ENCODE measurements around the gene CTXN3.
"Not testable (repeated sequence)": the region's sequence is repeated elsewhere in the genome, so short reads cannot be mapped to it uniquely, and the experiment has no call there.

The CTXN3 gene

DNA sequence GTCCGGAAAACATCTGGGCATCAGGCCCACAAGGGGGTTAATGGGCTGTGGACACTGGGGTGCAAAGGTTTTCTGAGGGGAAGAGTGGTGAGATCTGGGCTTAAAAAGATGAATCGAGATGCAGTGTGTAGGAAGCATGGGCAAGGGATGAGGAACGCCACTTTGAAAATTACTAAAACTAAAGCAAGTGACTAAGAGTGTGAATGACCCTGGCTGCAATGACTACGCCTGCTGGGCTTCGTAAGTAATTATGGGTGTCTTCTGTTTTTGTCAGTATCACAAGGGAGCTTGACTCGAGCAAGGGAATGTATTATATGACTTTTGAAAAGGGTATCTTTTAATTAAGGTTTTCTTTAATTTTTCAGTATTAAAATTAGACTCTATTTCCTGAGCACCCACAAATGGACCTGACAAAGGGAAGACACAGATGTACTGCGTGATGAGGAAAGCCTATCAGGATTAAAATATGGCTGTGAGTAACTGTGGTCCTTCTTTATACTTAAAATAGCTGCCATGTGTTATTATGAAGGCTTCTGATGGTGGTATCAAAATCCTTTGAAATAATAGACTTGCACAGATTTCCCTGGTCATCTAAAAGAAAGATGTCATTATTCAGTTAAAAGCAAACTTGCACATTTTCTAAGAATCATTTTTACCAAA is 4.2 kb downstream of the CTXN3 start:
- no peak for FAIRE-seq

DNA sequence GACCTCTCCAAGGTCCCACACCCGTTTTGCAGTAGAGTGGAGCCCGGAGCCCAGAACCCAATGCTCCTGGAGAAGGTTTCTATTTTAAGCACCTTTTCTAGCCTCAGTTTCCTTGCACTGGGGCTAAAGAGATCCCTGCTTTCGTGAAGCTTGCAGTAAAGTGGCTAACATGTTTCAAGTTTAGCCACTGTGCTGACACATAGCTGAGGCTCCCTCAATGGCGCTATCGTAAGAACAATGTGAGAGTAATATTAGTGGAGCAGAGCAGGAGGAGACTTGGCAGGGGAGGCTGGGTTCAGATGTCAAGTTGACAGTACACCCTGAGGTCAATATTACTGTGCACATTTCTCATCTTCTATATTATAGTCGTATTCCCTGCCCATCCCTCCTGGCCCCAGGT is 7.9 kb downstream of the CTXN3 start:
- no peak for FAIRE-seq

DNA sequence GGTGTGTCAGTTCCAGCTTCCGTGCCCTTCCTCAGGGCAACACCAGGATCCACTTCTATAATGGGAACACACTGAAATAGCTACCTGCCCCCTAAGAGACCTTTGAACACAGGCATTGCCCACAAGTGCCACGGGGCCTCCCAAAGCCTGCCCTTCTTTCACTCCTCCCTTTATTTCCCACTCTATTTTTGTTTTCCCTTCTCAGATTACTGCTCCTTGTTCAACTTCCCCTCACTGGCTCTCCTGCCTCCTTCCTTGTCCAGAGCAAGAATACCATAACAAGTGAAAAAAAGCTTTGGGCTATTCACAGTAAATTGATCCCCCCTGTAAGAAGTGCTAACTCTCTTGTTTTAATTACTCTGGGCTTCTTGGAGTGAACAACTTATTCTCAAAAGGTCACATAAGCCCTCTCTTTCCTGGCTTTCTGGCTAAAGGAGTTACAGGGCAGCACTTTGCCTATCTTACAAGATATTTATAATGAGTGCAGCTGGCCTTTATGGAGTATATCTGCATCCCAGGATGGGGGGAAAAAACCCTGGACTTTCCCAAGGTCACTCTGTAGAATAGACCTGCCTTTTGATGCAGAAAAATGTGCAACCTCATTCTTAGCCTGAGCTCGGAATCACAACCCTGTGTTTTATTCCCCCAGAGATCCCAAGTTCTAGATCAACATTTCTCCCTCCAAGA is 11.3 kb downstream of the CTXN3 start:
- FAIRE-seq = no peak

DNA sequence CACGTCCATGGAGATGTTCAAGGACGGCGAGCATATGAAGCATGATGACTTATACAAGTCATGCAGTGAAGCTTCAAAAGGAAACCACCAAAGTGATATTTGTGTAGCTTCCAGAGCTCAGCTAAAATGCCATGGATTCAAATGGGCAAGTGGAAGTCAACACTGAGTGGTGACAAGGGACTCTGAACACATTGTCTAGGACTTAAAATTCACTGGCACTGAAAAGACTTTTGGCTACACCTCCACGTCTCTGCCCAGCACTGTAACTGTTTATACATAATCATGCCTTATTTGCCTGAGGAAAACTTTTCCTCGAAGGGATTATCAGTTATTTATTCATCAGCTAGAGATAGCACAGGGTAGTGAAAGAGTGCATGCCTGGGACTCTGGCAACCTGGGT is 15.2 kb downstream of the CTXN3 start:
- FAIRE-seq = no peak

DNA sequence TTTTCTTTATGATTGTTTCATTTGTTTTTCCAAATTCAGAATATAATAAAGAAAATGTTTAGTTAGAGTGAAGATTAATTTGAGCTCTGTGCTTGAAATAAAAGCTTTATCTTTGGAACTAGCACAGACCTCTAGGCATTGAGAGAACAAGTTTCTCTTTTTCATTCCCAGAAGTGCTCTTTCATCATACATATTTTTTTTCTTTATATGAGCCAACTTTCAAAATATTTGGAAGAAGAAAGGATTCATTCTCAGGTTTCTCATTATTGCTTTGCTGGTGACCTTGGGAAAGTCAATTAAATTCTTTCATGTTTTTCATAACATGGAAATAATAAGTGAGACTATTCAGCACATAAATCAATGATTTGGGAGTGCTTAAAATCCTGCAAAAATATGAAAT is 16.8 kb downstream of the CTXN3 start:
- FAIRE-seq = no peak

DNA sequence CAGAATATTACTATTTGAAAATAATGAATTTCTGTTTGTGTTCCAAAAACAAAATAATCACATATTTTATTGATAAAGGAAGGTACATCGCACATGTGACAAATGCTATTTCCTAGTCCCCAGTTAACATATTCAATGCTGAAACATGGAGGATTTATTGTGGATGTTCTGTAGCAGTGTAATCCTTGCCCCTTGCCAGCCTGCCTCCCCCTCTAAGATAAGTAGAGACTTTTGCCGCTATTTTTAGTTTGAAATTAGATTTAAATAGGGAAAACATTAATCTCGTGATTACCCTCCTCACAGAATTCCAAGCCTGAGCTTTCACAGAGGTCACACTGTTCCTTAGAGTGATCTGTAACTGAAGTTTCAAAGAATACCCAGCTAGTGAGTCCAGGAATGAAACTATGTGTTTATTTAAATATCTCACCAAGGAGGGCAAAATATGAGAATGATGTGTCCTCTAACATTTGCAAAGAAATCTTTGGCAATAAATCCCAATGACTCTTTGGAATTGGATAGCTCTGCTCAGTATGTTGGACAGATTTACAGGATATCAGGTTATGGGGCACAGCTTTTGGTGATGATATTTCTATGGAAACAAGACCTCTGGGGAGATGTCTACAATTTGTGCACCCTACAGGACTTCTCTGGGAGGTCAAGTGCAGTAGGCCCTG is 17.3 kb downstream of the CTXN3 start:
- FAIRE-seq = no peak

DNA sequence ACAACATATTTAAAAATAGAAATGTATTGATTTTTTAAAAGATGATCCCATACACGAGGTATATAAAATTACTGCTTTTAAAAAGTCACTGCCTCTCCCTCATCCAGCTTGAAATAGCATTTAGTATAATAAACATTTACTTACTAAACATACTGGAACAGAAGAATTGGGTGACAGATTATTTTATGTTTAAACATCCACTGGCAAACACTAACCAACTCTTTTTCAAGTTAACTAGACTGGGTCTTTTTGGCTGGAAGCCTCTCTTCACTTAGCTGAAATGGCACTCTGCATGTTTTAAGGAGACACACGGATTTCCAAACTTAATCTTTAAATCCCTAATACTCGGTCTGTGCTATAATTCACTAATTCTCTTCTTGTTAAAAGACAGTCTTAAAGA is 19.0 kb downstream of the CTXN3 start:
- FAIRE-seq = no peak

DNA sequence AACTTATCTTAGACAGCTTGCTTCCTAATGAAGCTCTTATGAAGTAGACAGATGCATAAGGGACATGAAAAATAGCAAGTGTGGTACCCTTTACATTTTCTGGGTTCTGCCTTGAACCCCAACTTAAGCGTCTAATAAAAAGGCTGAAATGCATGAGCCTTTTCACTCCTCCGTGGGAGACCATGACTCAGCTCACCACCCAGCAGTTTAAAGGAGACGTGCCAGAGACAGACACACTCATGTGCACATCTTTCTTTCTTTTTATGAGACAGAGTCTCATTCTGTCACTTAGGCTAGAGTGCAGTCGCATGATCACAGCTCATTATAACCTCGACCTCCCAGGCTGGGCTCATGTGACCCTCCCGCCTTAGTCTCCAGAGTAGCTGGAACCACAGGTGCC is 22.3 kb downstream of the CTXN3 start:
- FAIRE-seq = no peak

DNA sequence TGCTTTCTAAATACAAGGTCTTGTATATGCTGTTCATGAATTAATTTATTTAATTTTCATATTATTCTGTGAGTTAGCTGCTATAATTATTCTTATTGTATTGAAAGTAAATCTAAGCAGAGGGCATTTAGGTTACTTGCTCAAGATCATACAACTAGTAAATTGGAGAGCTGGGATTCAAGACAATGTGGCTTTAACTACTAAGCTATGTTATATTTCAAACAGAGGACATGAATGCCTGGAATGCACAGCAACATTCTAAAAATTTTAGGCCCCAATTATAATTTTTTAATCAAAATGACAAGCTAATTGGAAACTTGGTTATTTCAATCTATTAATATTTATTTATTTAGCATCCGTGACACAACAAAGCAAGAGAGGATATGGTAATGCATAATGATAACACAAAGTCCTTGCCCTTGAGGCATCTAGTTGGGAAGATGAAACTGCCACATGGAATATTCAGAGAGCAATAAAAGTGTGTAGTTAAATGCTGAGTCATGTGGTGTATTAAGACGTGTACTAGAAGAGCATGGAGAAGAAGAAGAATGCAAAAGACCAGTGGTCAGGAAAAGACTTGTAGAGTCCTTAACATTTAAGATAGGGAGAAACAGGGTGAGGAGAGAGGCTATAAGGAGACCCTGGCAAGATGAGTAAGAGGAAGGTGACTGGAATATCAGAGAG is 24.4 kb downstream of the CTXN3 start:
- FAIRE-seq = no peak

DNA sequence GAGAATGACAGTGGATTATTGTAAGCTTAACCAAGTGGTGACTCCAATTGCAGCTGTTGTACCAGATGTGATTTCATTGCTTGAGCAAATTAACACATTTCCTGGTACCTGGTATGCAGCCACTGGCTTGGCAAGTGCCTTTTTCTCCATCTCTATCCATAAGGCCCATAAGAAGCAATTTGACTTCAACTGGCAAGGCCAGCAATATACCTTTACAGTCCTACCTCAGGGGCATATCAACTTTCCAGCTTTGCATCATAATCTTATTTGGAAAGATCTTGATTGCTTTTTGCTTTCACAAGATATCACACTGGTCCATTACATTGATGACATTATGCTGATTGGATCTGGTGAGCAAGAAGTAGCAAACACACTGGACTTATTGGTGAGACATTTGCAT is 28.1 kb downstream of the CTXN3 start:
- FAIRE-seq = not testable (repeated sequence)

DNA sequence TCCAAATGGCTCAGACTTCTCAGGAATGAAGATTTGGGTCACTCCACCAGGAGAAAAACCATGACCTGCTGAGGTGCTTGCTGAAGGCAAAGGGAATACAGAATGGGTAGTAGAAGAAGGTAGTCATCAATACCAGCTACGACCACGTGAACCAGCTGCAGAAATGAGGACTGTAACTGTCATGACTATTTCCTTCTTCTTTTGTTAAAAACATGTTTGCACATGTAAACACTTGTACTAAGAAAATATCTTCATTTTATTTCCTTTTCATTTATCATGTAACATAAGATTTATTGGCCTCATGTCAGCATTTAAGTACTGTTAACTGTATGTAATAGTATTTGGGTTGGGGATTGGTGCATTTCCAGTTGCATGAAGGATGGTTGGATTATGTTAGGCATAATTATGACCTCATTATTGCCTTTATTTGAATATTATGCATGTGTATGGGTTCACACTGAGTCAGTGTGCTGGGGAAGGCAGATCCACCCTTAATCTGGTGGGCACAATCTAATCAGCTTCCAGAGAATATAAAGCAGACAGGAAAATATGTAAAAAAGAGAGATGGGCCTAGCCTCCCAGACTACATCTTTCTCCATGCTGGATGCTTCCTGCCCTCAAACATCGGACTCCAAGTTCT is 30.9 kb downstream of the CTXN3 start:
- not testable (repeated sequence) for FAIRE-seq

DNA sequence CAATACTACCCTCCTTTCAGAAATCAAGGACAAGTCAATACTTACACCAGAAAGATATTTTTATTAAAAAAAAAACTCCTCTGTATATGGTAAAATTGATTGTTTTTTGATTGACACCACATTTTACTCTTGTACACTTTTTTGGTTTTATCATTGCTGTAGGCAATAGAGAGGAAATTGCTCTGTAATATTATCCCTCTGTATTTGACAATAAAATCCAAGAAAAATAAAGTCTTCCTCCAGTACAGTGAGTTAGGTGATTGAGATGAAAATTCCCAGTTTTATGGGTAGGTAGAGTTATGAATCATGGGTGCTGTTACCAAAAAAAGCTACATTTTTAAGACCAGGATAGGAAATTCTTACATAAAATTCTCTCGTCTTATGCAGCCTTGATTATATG is 31.7 kb downstream of the CTXN3 start:
- no peak for FAIRE-seq

DNA sequence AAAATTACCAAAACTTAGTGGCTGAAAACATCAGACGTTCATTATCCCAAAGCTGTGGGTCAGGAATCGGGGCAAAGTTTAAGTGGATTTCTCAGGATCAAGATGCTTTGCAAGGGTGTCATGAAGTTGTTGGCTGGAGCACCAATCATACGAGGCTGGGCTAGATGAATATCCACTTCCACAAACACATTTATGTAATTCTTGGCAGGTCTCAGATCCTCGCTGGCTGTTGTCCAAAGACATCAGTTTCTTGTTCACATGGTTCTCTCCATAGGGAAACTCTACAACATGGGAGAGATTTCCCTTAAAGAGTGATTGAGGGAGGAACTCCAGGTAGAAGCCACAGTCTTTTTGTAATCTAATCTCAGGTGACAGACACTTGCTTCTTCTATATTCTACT is 34.1 kb downstream of the CTXN3 start:
- FAIRE-seq = no peak

DNA sequence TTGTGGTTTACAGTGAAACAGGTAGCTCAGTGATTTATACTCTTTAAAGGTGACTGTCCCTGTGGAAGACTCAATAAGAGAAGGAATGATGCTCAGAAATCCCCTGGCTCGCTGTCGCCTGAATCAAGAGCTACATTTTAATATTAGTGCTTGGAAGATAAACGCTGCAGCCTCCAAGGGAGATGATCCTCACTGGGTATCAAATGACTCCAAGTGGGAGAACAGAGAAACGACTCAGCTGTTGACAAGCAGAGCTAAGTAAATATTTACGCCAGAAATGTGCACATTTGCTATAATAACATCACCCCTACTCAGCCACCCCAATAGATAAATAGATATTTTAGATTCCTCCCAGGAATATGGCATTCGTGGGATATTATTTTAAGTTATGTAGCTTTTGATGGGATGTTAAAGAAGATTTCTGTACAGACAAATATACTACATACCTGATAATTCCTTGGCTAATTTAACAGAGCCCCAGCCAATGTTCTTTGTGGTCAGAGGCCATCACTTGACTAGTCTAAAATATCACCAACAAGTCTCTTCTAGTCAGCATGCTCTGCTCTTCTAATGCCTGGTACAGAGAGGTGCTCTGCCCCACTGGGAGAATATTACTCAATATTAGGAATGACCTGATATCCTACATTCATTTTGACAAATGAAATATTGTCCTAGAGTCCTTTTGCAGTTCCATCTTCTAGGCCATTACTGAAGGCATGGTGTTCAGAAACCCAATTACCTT is 36.0 kb downstream of the CTXN3 start:
- no peak for FAIRE-seq

DNA sequence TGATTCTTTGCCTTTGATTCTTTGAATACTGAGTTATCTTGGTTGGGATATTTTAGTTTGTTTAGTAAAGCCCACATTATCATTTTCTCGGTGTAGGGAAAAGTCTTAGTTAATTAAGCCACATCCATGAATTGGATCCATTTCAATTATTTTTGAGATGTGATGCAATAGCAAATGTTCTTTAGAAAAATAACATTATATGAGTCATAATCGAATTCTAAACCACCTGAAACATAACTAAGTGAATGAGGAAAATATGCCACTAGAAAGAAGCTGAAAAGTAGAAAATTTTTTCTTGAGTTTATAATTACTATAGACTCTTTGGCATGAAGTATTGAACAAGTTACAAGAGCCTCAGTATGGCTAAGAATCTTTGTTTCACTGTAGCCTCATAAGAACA is 36.8 kb downstream of the CTXN3 start:
- no peak for FAIRE-seq

DNA sequence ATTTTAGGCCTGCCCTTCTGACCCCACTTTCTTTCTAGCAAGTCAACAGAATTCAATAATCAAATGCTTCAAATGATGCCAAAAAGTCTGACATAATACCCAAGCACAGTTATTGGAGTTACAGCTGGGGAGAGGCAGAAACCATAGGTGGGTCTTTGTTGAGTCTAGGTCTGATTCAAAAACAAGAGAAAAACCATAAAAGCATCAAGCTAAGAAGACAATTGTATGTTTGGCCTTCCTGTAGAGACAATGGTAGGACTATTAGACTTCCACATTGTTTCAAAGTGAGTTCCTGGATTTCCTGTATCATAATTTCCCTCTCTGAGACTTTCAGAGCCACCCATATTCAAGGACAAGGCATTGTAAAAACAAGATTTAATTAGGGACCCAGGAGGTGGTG is 37.5 kb downstream of the CTXN3 start:
- FAIRE-seq = no peak

DNA sequence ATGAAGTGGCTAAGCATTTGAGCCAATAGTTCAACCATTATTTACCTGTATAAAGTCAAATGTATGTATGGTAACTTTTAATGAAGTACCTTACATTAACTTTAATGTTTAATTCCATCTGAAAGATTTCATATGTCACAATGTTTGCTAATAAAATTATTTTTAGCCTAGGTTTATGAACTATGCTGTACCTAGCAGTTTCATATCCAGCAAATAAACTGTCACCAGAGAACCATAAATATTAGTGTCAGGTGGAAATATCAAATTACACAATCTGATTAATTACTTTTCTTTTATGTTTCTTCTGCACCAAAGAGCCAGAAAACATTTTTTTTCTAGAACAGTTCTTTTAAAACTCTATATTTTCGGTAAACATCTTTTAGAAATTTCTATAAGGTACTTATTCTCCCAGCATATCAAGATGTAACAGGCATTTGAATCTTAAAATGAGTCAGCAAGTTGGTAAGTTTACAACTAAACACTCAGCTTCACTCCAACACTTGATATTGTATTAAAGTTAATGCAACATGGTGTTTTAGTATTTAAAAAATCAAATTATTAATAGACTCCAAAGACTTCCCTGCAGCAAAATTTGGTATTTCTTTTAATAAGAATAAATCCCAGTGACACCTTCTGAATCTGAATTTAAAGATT is 45.8 kb downstream of the CTXN3 start:
- FAIRE-seq = no peak

DNA sequence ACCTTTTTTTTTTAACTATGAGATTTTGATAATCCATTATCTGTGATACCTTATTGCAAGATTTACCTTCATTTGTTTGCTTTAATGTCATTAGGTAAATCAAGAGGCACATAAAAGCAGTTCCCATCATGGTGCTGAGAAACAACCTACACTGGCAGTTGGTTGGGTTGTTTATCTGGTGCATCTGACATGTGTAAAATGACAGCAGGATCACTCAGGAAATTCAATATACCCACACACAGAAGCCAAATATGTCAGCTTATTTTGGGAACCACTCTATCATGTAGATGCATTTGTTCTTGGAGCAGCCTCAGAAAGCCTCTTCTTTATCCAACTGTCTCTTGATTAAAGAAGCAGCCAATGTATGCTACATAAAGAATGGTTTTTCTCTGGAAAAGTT is 46.5 kb downstream of the CTXN3 start:
- FAIRE-seq = no peak

DNA sequence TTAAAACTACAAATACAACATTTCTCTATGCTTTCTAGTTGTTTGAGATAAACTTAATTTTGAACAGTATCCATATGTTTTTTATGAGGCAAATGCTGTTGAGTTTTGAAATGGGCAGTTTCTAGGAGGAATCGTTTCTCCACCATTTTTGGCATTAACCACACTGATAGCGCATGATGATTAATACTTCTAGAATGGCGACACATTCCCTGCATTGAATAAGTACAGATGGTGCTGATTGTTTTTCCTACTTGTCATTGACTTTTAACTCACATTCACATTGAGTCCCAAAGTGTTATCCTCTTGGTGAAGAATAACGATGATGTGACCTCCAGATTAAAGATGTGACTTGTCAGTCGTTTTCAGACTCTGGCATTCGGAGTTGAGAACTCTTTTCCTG is 47.8 kb downstream of the CTXN3 start:
- FAIRE-seq = no peak

DNA sequence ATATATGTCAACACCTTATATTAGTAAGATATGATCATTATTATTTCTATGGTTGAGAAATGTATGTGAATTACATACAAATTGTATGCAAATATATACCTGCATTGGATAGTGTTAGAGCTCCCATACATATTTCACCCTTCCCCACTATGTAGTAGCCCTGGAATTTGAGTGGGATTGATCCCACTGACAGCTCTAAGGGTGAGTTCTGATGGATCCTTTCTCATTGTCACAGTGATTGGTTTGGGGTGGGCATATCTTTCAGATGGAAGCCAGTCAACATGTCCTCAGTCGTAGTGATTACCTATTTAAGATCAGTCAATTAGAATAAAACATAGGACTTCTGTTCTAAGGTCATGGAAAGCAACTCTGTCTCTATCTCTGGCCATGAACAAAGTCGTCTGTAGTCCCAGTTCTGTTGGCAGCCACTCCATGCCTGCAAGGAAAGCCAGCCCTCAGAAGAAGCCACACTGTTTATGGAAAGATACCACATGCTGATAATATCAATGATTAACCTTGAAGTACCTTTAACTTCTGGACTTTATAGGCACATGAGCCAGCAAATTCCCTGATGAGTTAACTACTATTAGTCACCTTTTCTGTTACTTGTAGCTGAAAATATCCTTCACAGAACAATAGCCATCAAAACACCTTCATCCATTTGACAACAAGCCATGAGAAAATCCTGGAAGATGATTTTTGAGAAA is 49.2 kb downstream of the CTXN3 start:
- FAIRE-seq = no peak

DNA sequence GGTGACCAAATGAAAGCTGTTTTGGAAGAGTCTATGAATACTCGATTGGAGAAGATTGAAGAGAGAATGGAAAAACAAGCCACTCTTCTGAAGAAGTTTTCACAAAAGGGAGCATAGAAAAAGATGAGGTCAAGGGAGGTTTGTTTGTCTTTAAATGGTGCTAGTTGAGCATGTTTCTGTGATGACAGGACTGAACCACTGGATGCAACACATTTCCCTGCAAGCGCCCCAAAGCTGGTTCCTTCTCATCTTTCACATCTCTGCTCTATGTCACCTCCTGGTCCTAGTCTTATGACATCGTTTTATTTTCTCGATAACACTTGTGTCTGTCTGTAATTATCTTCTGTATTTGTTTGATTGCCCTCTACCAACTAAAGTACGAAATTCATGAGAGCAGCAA is 50.5 kb downstream of the CTXN3 start:
- FAIRE-seq = no peak
